Stimulated activated CD8-positive, alpha-beta memory T cell treated with anti-CD3 and anti-CD28 coated beads, Interleukin-12 subunit alpha, Interleukin-12 subunit beta, amount 100 ng/mL, for 4 hours (primary cell): ENCODE measurements around the gene EMX1.

Experiments
- DNase-seq: peaks from one replicate; pipeline ENCODE4 v3.0.0-alpha.2; 2020; ENCODE audit warnings: low read depth

Gene EMX1

DNA sequence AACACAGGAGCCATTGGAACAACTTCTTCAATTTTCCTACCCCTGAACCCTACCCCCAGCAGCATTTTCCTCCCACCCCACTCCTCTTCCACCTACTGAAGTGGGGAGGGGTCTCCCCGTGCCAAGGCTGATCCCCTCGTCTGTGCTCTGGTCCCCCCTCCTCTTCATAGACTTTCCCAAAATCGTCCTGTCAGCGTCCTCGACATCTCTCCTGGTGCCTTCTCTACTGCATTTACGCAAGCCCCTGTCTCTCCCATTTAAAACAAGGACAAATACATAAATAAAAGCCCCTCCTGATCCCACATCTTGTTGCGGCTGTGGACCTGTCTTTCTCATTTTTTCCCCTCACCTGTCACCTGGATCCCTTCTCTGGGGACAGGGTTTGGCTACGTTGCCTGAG is 42.2 kb downstream of the EMX1 start:
- DNase-seq: no peak

DNA sequence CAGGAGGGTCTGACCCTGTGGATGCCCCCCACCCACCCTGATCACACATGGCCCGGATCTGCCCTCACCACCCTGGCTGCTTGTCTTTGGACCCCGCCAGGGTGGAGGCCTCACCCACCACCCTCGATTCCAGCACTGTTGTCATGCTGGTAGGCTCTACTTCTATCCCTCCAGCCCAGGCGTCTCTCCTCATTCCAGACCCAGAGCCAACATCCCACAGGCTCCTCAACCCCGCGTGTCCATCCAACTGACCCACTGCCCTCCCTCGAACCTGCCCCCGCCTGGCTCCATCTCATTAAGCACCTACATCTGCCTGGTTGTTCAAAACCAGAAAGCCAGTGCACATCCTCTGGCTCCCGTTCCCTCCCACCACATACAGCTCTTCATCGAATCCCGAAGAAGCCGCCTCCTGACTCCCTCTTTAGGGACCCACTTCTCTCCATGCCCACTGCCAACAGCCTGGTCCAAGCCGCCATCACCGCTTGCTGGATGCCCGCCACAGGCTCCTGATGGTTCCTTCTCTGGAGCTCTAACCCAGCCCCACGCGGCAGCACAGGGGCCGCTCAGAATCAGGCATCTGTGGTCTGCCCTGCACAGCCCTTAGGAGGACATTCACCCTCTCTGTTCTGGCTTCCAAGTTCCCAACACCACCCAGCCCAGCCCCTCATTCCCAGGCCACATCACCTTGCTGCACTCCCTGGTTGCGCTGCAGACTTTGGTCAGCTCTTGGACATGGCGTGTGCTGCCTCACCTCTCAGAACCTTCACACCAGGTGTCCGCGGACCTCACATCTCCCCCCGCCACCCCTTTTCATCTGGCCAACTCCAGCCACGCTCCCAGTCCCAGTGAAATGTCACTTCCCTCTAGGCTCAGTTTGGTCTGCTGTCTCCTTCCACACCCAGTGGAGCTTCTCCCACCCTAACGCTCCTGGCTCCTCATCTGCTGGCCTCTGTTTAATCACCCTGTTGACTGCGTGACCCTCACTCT is 43.0 kb downstream of the EMX1 start:
- no peak for DNase-seq

DNA sequence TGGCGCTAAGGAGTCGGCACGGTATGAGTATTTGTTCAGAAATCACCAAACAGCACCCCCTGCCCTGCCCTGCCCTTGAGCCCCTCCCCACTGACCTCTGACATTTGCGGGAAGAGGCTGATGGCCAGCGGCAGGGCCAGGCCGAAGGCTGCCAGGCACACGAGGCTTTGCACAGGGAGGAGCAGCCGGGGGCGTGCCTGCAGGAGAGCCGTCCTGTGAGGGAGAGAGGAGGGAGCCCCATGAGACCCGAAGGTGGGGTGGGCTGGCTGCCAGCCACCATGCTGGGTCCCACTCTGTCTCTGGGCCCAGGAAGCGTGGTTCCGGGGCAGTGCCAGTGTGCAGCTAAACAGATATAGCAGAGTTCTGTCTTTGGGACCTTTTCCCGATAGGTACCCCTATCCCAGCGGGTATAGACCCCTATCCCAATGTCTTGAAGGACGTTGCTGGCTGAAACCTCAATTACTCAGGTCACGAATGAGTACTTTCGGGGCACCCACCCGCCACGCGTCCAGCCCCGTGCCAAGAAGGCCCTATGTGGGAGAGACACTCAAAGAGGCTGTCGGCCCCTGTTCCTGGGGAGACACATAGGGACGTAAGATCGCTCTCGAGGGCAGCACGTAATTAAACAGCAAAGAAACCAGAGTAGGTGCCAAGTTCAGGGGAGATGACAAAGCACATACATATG is 43.9 kb downstream of the EMX1 start:
- no peak for DNase-seq

DNA sequence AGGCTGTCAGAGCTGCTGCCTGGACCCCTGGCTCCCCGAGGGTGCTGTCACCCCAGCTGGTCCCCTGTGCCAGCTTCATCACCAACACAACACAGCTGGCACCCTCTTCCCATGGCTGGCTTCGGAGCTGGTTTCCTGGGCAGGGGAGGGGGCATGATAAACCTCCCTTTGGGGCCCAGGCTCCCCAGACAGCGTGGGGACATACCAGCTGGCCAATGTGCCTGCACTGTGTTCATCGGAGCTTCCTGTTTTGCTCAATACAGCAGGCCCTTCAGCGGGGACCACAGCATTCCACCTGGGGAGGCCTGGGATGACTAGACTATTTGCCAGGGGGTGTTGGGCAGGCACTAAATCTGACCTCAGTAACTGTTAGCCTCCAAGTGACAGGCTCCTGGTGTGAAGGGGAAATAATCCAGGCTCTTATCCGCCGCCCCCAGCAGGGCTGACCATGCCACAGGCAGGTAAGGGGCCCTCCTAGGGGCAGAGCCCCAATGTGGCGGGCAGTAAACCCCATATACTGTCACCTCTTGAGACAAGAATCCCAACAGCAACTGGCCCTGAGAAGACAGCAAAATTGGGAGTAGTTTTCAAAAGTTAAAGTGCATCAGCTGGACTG is 44.6 kb downstream of the EMX1 start:
- DNase-seq: no peak

DNA sequence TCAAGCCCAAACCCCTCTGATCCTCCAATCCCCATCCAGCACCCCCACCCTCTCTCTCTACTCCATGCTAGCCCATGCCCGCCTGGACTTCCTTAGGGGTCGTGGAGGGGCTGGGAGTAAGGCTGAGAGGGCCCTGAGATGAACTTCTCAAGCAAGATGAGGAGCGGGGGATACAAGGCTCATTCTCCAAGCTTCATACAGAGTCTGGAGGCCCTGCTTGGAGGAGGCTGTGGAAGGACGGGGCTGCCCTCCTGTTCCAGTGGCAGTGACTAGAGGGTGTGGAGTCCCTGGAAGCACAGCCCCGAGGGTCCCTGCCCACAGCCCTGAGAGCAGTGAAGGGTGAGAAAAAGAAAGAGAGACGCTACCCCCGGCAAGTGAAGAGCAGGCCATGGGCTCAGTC is 45.6 kb downstream of the EMX1 start:
- DNase-seq: no peak

DNA sequence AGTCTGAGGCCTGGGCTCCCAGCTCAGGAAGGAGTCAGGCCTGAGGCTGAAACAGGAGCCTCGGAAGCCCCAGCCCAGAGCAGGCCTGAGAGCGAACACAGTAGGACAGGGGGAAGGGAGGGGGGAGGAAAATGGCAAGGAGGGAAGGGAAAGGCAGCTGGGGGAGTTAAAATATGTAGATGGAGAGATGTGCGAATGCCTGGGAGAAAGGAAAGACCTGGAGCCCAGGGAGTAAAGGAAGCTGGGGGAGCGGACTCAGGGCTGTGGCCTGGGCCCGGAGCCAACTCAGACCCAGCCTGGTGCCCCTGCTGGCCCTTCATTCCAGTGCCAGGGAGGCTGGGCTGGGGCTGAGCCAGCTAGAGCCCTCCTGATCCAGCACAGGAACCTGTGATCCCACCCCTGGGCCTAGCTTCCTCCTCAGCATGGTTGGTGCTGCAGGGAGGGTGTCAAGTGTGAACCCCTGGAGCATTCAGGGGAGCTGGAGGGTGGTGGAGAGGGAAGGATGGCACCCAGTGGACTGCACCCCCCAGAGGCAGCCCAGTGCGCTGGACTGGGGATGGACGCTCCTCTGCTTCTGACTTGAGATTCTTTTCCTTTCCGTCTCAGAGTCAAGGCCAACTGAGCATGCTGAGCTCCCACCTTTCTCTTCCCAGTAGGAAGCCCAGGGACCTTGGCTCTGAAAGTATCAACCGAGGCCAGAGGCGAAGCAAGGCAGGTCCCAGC is 46.3 kb downstream of the EMX1 start:
- no peak for DNase-seq

DNA sequence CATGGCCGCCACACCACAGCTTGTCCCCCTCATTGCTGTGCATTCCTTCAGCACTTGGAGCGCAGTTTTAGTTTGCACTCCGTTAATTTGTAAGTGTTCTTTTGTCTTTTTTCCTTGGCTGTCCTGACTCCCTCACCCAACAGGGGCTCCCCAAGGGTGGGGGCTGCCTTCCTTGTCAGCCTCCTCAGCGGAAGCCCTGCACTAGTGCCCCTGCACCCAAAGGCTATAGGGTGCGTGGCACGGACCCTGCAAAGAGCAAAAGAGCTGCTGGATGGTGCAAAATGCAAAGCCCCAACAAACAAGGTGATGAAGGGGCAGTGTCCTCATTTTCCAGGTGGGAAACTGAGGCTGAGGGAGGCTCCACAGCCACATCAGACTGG is 46.8 kb downstream of the EMX1 start:
- DNase-seq: no peak

DNA sequence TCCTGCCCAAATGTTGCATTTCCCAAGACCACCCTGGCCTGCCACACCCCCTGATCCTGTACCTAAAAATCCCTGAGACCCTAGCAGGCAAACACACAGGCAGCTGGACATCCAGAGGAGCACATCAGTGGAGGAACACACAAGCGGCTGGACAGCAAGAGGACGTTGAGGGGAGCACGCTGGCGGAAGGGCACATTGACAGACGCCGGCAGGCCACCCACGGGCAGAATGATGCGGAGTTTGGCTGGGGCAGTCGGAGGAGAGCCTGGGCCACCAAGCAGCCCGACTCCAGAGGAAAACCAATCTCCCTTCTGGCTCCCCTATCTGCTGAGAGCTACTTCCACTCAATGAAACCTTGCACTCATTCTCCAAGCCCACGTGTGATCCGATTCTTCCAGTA is 47.7 kb downstream of the EMX1 start:
- DNase-seq: no peak

DNA sequence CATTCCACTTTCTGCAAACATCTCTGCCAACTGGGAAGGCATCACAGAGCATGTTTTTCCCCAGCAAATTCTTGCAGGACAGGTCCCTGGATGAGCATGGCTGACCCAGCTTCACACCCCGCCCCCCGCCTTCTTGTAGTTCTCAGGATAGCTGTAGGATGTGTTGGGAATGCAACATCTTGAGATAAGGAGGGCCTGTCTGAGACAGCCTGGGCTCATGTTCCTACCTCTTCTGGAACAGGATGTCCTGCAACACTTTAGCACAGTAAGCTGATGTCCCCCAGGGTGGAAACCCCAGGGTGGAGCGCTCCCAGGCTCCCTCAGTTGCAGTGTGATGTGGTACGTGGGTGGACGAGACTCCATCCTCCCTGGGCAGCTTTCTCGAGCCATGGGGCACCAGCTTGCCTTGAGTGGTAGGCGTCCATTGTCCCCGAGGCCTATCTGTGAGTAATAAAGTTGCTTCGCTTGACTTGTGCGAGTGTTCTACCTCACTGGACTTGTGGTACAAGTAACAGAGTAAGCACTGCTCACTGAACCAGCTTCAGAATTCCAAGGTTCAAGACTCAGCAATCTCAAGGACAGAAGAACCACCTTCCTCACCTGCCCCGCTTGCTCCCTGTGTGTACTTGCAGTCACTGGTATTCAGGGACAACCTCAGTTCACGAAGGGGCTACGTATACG is 48.6 kb downstream of the EMX1 start:
- DNase-seq: no peak

DNA sequence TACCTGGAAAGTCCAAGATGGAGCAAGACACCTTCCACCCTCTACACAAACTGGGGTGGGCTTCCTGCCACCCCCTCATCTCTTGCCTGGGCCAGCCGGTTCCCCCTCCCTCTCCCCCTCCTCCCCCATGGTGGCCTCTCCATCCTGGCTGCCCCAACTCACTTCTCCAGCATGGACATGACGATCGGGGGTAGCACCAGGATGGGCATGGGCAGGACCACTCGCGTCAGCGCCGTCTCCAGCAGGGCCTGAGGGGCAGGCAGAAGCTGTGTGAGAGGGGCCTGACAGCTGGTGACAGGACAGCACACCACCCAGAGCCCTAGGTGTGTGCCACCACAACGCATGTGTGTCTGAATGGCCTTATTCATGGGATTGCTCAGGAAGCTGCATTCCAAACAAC is 51.0 kb downstream of the EMX1 start:
- no peak for DNase-seq

DNA sequence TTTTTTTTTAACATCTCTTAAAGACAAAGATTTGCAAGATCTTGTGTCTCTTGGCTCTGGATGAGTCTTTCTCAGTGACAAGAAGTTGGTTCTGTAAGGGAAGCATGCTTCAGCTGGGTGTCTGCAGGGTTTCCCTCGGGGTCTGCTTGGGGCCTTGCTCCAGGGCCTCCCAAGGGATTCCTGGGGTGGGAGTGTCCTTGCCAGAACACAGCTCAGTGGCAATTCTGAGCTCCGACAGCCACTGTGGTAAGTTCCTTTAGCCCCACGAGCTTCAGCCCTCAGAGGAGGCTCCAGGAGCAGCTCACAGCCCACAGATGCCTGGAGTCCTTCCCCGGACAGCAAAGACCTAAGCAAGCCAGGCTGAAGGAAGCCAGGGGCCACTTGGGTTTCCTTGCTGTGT is 52.4 kb downstream of the EMX1 start:
- no peak for DNase-seq

DNA sequence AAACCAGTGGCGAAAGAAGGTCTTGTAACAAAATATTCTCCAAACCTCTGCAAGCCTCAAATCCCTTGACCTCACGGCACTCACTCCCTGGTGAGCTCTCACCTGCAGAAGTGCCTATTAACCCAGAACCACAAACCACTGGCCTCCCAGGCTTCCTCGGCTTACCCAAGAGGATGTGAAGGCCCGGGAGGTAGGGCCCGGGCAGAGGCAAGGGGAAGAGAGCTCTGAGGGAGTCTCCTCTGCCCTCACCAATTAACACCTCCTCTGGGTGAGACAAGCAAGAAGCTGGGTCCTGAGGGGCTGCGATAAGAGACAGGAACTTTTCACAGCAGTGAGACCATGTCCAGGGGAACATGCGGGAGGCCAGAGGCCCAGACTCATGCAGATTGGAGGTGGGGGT is 53.7 kb downstream of the EMX1 start:
- no peak for DNase-seq

DNA sequence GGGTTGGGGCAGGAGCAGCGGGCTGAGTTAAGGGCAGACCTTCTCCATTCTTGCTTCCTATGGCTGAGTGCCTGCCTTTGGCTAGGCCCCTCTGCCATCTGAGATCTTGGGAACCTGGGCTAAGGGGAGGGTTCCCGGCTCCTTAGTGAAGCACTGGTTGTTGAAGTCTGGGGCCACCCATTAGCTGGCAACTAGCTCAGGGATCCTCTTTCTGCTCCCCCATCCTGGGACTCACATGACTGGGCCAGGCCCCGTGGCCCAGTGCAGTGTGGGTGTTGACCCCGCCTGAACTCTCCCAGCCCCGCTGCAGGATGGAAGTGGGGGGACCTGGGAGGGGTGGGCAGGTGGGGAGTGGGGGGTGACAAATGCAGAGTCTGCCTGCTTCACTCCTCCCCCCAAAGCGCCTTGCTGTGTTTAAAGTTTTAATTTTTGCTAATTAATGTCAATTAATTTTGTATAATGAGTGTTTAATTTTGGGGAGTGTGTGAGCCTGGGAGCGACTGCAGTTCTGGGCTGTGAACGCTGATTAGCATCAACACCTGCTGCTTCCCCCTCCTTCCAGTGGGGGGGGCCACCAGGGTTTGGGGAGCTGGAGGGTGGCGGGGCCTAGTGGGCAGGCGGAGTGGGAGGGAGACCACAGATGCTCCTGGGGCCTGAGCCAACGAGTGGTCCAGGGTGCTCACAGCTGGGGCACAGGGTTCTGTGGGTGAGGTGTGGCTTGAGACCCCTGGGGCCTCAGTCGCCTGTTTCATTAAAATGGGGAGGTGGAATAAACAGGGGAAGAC is 55.2 kb downstream of the EMX1 start:
- DNase-seq: no peak

DNA sequence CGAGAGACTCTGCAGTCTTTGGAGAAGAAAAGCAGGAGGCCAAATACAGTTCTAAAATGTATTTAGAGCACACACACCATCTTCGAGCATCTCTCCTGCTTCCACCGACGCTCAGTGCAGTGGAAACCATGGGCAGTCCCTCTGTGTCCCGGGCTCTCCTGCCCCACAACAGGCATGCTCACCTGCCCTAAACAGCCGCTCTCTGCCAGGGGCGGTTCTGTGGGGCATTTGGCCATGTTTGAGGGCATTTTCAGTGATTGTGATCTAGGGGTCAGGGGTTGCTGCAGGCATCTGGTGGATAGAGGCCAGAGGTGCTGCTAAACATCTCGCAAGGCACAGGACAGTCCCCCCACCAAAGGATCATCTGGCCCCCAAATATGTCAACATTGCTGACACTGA is 55.8 kb downstream of the EMX1 start:
- DNase-seq: no peak

DNA sequence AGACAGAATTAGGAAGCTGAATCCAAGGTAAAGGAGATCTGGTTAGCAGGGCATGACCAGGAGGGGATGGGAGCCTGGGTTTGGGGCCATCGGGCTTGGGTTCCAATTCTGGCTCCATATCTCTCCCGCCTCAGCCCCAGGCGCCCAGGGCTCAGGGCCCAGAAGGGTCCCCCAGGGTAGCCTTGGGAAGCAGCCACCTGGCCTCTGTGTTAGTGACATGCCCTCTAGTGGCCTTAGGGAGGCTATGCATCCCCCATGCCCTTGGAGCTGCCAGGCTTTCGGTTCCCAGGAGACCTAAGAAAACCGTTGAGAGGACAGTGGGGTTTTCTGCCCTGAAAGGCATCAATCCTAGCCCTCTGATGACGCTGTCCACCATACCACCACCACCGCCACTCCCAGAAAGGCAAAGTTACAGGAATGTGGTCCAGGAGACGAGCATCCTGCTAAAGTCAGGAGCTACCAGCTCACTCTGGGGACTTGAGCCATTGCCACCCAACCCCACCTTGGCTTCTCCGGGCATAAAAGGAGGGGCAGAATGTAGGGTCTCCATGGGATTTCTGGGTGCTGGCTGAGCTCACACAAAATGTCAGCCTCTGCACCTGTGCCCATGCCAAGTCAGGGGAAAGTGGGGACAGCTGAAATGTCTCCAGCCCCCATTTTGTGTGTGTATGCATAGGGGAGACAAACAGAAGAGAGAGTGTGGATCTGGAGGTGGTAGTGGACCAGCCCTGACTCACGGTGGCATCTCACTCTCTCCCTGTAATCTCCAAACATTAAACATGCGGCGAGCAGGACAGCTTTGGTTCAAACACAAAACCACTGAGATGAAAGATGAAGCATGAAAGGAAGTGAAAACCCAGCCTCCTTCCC is 56.5 kb downstream of the EMX1 start:
- no peak for DNase-seq

DNA sequence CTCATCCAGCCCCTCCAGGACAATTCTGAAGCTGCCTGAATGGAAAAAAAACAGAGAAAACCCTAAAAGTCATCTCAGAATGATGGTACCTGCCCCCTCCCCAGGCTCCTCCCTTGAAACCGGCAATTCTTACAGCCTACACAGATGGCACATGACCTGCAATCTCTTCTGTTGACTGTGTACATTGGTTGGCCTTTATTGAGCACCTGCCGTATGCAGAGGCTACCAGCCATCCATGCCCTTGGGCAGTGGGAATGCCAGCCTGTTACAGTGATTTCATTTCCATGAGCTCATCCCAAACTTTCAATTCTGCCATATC is 57.1 kb downstream of the EMX1 start:
- no peak for DNase-seq

DNA sequence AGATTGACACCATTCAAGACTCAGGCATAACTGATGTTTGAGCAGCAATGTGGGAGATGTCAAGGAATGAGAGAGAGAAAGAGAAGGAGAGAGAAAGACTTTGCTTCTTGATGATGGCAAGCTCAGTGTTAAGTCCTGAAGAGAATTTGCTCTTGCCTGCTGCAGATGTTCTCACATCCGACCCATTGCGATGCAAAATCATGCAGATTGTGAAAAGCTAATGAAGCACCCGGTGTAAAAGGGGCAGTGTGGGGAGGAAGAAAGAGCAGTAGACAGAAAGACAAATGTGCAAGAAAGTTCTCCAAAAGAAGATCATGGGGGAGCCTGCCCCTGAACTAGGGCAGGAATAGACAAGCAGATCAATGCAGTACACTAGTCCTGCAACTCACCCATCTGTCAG is 57.7 kb downstream of the EMX1 start:
- no peak for DNase-seq

DNA sequence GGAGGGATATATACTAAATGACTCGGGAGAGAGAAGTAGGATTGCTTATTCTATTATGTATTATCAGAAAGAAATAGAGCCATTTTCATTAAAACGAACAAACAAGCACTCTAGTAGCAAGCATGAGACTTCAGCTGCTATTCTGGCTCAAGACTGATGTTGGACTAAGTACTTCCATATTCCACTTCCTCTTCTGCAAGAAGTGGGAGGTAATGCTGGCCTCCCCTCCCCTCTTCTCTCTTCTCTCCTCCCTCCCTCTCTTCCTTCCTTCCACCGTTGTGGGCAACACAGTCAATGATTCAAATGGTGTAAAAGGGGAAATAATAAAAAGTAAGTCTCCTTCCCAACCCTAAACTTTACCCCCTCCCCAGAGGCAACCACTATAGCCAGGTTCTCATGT is 62.6 kb downstream of the EMX1 start:
- DNase-seq: no peak

DNA sequence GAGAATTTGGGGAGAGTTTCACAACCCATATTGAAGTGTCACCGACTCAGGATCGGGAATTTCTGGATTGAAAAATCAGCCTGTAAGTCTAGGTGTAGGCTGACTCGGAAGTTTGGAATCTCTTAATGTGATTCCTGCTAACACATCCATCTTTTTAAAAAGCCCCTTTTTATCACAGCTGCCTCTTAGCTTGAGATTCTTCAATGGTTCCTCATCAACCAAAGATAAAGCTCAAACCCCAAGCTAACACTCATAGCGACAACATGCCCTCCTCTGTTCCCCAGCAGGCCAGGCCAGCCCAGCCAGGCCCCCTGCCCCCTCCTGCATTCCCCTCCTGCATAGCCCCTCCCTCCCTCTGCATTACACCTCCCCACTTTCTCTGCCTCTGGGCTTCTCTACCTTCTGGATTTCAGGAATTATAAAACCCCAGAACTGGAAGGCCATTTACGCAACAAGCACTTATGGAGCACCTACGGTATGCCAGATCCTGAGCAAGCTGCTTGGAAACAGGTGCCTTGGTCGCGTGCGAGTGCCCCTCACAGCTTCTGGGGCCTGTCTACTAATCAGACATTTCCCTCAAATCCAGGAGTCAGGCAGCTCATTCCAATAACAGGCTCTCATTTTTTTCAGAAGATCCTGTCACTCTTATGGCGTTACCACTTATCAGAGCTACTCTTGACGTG is 63.4 kb downstream of the EMX1 start:
- DNase-seq: no peak

DNA sequence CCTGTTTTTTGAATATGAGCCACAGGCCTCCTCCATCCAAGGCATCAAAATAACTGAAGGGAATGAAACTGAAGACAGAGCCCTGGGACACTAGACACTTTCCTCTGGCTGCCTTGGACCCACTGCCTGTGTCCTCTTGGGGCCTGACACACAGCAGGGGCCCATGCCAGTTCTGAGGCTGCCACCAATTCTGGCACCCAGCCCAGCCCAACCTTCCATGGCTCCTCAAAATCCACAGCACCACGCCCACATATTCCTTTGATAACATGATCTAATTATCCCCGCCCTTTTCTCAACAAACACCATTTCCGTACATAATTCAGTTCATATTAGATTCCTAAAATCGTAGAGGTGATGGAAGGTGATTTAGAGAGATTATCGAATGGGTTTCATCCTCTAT is 64.2 kb downstream of the EMX1 start:
- DNase-seq: no peak
